Measurements from ENCODE around the gene BRF1. TPM values are rescaled to one million over a fixed set of nuclear protein-coding genes. Genes with fewer than 3 reads are reported as not detected.
A peak's percentile ranks its signal among the peaks of the same experiment; 100 is the strongest.

The BRF1 gene
- total RNA-seq, 2 experiments from 2014 or later: 20.0 to 28.1 TPM

DNA sequence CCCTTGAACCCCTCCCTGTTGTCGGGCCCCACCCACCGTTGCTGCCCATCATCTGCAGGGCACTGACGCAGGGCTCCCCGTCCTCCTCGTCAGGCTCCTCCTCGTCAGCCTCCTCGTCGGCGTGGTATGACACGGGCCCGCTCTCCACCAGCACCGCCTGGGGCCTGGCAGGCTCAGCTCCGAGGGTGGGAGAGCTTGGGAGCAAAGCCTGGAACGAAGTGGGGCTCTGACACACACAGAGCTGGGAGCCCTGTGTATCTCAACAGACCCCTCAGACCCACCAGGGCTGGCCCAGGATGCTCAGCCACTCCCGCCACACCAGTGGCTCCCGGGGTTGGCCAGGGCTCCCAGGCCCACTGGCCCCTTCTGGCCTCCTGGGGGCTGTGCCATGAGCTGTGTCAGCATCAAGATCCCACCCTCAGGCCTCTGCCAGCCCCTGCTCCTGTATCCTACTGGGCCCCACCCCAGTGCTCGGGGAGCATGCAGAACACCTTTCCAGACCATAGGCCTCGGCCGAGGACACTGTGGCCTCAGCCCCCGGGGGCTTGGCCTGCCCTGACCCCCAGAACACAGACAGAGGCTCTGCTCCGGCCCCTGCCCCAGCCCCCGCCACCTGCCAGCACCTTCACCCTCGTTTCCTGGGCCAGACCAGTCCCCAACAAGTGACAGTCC, 89.6 kb downstream of the BRF1 start:
- Mint-ChIP-seq H3K9me3 (ENCODE audit: low read depth) (no peaks in the 10 kb centered on the region), H3K4me3 (no peak overlapping the region), H3K27ac (no peak overlapping the region), H3K36me3 (ENCODE audit: low read depth) (peaks cover 10% of the 10 kb centered on the region), H3K27me3 (no peaks in the 10 kb centered on the region), H3K4me1 (no peaks in the 10 kb centered on the region)
- no peak for ATAC-seq
- no peak for DNase-seq
- POLR2A ChIA-PET: no interaction called here
- CTCF ChIA-PET: interaction anchor here (0.6 kb wide), 1 partner anchor 581 kb away, joined by 3 read pairs; no protein-coding TSS in a partner anchor
- intact Hi-C loops (cut with DNase I, micrococcal nuclease): no loop called here

DNA sequence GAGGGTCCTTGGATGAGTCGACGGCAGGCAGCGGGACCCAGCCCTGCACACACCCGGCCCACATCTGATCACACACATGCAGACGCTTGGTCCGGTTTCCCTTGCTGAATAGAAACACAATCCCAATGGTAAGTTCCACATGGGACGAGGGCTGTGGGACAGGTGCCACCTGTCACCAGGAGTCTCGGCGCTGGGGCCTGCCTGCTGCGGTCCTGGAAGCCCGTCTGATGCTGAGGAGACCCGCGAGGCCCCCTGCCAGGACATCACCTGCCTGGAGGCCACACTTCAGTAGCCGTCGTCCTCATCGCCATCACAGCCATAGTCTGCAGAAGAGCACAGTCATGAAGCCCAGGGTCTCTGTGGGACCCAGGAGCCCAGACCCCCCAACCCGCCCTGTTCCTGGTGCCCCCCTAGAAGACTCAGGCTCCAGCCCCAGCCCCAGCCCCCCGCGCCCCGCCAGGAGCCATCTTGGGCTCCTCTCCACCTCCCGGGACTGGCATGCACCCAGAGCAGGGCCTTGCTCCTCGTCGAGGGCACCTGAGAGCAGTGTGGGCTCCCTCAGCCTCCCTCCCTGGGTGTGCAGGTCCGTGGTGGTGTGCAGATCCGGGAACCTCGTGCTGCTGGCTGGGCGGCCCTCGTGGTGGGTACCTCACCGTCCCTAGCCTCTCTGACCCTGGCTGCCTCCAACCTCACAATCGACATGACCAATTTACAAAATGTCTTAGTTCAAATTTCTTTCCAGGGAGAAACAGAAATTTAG, 90.4 kb downstream of the BRF1 start:
- Mint-ChIP-seq H3K27me3 (no peaks in the 10 kb centered on the region), H3K4me1 (no peaks in the 10 kb centered on the region), H3K36me3 (ENCODE audit: low read depth) (peaks cover 6% of the 10 kb centered on the region), H3K9me3 (ENCODE audit: low read depth) (no peaks in the 10 kb centered on the region), H3K4me3 (no peak overlapping the region), H3K27ac (no peak overlapping the region)
- POLR2A ChIA-PET: no interaction called here
- no peak for ATAC-seq
- intact Hi-C loops (cut with DNase I, micrococcal nuclease): no loop called here
- CTCF ChIA-PET: interaction anchor here (0.6 kb wide), 1 partner anchor 582 kb away, joined by 3 read pairs; no protein-coding TSS in a partner anchor
- no peak for DNase-seq

DNA sequence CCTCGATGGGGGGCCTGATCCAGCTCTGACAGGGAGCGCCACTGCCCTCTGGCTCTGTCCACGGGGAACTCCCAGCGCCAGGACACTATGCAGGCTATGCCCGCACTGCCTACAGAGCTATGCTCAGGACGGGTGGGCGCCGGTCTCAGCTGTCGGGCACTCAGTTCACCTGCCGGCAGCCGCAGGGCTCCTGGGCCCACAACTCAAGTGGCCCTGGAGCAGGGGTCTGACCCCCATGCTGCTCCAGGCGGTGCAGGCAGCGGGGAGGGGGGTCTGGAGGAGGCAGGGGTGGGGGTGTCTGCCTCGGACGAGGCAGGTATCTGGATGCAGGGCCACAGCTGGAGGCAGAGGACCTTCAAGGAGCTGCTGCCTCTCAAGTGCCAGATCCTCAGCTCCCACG, 91.2 kb downstream of the BRF1 start:
- POLR2A ChIA-PET: no interaction called here
- Mint-ChIP-seq H3K9me3 (ENCODE audit: low read depth) (no peaks in the 10 kb centered on the region), H3K36me3 (ENCODE audit: low read depth) (no peaks in the 10 kb centered on the region), H3K4me3 (no peak overlapping the region), H3K27me3 (no peaks in the 10 kb centered on the region), H3K27ac (no peak overlapping the region), H3K4me1 (no peaks in the 10 kb centered on the region)
- intact Hi-C loops (cut with DNase I, micrococcal nuclease): no loop called here
- DNase-seq (no peak), ATAC-seq (no peak)
- CTCF ChIA-PET: no interaction called here

DNA sequence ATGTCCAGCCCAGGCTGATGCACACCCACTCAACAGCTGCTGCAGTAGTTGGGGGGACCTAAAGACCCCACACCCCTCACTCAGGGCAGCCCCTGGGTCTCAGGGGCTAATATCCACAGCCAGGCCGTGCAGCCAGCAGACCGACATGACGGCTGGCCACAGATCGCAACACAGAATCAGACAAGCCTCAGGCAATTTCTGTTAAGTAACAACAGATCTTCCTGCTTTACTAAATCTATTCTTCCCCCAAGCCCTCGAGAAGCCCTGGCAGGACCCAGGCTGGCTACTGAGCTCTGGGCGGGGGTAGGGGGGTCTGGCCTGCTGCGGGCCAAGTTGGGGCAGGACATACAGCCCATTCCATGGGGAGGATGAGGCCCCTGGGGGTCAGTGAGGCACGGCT, 91.7 kb downstream of the BRF1 start:
- no peaks in the 10 kb centered on the region for H3K9me3 Mint-ChIP-seq (ENCODE audit: low read depth)
- H3K36me3 Mint-ChIP-seq (ENCODE audit: low read depth): no peaks in the 10 kb centered on the region
- no peaks in the 10 kb centered on the region for H3K27me3 Mint-ChIP-seq
- H3K27ac Mint-ChIP-seq: no peak overlapping the region
- peaks cover under 1% of the 10 kb centered on the region for H3K4me1 Mint-ChIP-seq
- ATAC-seq (no peak), DNase-seq (no peak)
- POLR2A ChIA-PET: no interaction called here
- no peak overlapping the region for H3K4me3 Mint-ChIP-seq
- CTCF ChIA-PET: no interaction called here
- intact Hi-C loops (cut with DNase I, micrococcal nuclease): no loop called here

DNA sequence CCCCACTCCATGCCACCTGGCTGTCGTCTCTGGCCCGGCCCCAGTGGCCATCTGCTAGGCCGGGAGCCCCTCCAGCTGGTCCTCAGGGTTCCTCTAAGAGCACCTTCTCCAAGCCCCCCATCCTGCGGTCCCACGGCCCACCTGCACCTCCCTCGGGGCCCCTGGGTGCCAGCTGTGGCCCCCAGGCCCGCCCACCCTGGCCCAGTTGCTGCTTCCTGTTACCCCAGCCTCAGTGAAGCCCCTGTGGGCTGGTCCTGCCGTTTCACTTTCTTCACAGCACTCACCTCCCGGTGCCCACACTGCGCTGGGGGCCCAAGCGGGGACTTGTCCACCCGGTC, 92.1 kb downstream of the BRF1 start:
- POLR2A ChIA-PET: no interaction called here
- CTCF ChIA-PET: interaction anchor here (0.6 kb wide), 1 partner anchor 38 kb away, joined by 3 read pairs; no protein-coding TSS in a partner anchor
- H3K27ac Mint-ChIP-seq: no peak overlapping the region
- no peaks in the 10 kb centered on the region for H3K9me3 Mint-ChIP-seq (ENCODE audit: low read depth)
- H3K4me1 Mint-ChIP-seq: peaks cover 1% of the 10 kb centered on the region
- no peaks in the 10 kb centered on the region for H3K36me3 Mint-ChIP-seq (ENCODE audit: low read depth)
- DNase-seq (no peak), ATAC-seq (no peak)
- intact Hi-C loops (cut with DNase I, micrococcal nuclease): no loop called here
- H3K4me3 Mint-ChIP-seq: no peak overlapping the region
- no peaks in the 10 kb centered on the region for H3K27me3 Mint-ChIP-seq

DNA sequence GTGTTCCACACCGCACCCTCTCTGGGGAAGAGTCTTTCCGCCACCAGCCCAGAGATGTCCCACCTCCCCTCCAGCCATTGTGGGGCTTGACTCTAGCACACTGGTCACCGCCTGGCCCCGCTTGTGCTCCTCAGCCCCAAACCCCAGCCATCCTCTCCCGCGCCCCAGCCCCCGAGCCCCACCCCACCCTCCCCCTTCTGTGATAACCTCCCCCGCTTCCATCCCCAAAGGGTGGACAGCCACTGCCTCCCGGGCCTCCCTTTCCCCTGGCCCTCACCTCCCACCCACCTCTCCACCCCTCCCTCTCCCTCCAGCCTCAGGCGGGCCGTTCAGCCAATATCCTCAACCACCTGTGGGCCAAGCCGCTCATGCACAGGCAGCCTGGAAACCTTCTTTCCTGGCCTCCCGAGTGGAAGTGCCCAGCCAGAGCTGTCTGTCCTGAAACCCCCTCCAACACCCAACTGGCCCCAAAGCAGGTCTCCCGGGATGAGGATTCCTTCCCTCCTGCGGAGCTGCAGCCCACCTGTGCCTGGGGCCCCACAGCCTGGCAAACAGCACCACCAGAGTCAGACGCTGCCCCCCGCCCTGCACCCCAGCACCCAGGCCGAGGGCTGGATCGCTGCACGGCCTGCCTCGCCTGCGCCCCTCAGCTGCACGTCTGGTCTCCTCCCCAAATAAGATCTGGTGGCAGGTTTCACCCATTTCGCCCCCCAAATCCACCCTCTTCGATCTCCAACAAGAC, 92.6 kb downstream of the BRF1 start:
- Mint-ChIP-seq H3K4me1 (peaks cover 1% of the 10 kb centered on the region), H3K9me3 (ENCODE audit: low read depth) (no peaks in the 10 kb centered on the region), H3K27ac (no peak overlapping the region), H3K27me3 (no peaks in the 10 kb centered on the region), H3K36me3 (ENCODE audit: low read depth) (no peaks in the 10 kb centered on the region), H3K4me3 (no peak overlapping the region)
- no peak for DNase-seq
- ChIA-PET POLR2A (no interaction called here), CTCF (interaction anchor here (0.6 kb wide), 2 partner anchors 39 to 131 kb away, joined by 3 read pairs; no protein-coding TSS in a partner anchor)
- intact Hi-C loops (cut with DNase I, micrococcal nuclease): no loop called here
- no peak for ATAC-seq

DNA sequence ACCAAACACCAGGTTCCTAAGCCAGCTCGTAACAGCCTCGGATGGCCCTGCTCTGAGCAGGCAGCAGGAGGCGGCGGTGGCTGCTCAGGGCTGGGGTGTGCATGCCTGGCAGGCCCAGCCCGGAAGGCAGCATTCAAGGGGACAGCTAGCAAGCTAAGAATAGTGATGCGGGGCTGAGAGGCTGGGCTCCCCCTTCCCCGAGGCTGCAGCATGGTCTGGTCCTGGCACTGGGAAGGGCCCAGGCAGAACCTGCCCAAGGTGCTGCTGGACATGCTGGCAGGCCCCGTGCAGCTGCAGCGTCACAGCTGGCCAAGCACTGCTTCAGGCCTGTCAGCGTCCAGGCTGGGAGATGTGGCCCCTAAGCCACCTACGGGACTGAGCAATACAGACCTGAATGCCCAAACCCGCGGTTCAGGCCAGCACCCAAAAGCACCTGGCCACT, 93.3 kb downstream of the BRF1 start:
- Mint-ChIP-seq H3K36me3 (ENCODE audit: low read depth) (no peaks in the 10 kb centered on the region), H3K4me1 (peaks cover 1% of the 10 kb centered on the region), H3K9me3 (ENCODE audit: low read depth) (no peaks in the 10 kb centered on the region), H3K27me3 (no peaks in the 10 kb centered on the region), H3K27ac (no peak overlapping the region), H3K4me3 (no peak overlapping the region)
- CTCF ChIA-PET: interaction anchor here (0.6 kb wide), 1 partner anchor 131 kb away, joined by 3 read pairs; no protein-coding TSS in a partner anchor
- ATAC-seq (no peak), DNase-seq (peak; percentile 35)
- POLR2A ChIA-PET: interaction anchor here (0.5 kb wide), 1 partner anchor 225 kb away, joined by 3 read pairs; no protein-coding TSS in a partner anchor
- intact Hi-C loops (cut with DNase I, micrococcal nuclease): no loop called here

DNA sequence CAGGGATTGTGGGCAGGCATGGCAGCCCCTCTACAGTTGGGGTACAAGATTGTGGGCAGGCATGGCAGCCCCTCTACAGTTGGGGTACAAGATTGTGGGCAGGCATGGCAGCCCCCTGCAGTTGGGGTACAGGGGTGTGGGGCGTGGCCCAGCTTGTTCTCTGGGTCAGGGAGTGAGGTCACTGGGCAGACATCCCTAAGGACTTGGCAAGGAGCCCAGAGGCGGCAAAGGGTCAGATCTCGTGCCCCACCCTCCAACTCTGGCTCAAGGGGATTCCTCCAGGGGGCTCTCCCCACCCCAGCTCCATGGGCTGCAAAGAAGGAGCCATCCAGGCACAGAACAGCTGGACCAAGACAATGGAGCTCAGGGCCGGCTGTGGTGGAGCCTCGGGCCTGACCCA, 93.9 kb downstream of the BRF1 start:
- H3K9me3 Mint-ChIP-seq (ENCODE audit: low read depth): no peaks in the 10 kb centered on the region
- POLR2A ChIA-PET: interaction anchor here (0.5 kb wide), 1 partner anchor 225 kb away, joined by 3 read pairs; no protein-coding TSS in a partner anchor
- no peak overlapping the region for H3K27ac Mint-ChIP-seq
- DNase-seq (no peak), ATAC-seq (no peak)
- H3K27me3 Mint-ChIP-seq: no peaks in the 10 kb centered on the region
- no peak overlapping the region for H3K4me3 Mint-ChIP-seq
- no peaks in the 10 kb centered on the region for H3K36me3 Mint-ChIP-seq (ENCODE audit: low read depth)
- CTCF ChIA-PET: no interaction called here
- intact Hi-C loops (cut with DNase I, micrococcal nuclease): no loop called here
- H3K4me1 Mint-ChIP-seq: peaks cover 4% of the 10 kb centered on the region

DNA sequence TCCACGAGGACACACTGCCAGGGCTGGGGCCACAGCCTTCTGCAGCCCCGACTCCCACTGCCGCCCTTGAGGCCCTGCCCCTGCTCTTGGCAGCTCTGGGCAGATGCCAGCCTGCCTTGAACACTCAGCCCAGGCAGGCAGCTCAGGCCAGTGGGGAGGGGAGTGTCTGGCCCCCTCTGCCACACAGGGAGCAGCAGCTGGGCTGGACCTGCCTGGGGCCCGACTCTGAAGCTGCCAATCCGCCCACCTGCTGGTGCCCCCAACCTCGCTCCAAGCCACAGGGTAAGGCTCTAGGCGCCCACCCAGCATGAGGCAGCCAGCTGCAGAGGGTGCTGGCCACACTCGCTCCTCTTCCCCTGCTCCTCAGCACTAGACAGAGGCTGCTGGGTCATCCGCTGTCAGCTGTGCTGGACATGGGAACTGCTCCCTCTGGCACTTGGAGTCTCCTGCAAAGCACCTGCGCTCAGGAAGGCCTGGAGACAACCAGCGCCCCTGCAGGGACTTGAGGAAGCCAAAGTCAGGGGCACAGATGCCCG, 95.1 kb downstream of the BRF1 start:
- no peak overlapping the region for H3K4me3 Mint-ChIP-seq
- no peak for ATAC-seq
- intact Hi-C loops (cut with DNase I, micrococcal nuclease): no loop called here
- no peak overlapping the region for H3K27ac Mint-ChIP-seq
- H3K27me3 Mint-ChIP-seq: peaks cover 2% of the 10 kb centered on the region
- ChIA-PET CTCF (no interaction called here), POLR2A (no interaction called here)
- no peak for DNase-seq
- peaks cover 7% of the 10 kb centered on the region for H3K4me1 Mint-ChIP-seq
- no peaks in the 10 kb centered on the region for H3K36me3 Mint-ChIP-seq (ENCODE audit: low read depth)
- H3K9me3 Mint-ChIP-seq (ENCODE audit: low read depth): no peaks in the 10 kb centered on the region

DNA sequence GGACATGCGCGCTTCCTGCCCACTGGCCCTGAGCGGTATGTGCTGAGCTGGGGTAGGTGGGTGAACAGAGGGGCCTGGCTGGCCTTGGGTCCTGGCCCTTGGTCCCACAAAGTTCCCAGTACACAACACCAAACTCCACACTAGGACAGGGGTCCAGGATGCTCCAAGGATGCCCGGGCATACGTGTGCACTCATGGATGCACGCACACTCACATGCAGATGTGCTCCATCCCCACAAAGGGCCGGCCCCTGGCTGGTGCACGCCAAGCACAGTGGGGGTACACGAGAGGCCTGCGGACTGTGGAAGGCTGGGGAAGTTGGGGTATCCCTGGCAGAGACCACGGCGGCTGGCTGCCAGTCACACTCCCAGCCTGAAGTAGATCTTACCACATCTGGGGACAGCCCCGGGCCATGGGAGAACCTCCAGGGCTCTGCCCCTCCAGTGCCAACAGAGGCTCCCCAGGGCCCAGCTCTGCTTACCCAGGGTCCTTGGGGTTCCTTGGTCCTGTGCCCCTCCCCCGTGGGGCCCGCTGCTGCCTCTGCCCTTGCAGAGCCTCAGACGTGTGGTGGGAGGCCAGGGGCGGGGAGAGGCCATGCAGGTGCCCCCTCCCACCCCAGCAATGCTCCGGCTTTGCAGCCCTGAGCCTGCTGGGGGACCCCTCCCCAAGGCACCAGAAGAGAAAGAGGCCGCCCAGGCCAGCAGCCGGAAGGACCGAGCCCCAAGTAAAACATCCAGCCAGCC, 95.7 kb downstream of the BRF1 start:
- no peak for ATAC-seq
- intact Hi-C loops (cut with DNase I, micrococcal nuclease): loop anchor here in 1 of 2 experiments (5.0 kb wide), 1 partner anchor 113 kb away; no protein-coding TSS in a partner anchor
- Mint-ChIP-seq H3K27ac (no peak overlapping the region), H3K4me1 (peaks cover 7% of the 10 kb centered on the region), H3K4me3 (no peak overlapping the region), H3K36me3 (ENCODE audit: low read depth) (no peaks in the 10 kb centered on the region), H3K9me3 (ENCODE audit: low read depth) (no peaks in the 10 kb centered on the region), H3K27me3 (peaks cover 3% of the 10 kb centered on the region)
- ChIA-PET POLR2A (no interaction called here), CTCF (no interaction called here)
- peak; percentile 17 for DNase-seq

All from activated CD4-positive, alpha-beta T cell treated with anti-CD3 and anti-CD28 coated beads for 36 hours (primary cell).